K562 (cell line): ENCODE data around the gene ADAMTSL3. TPM values are rescaled to one million over a fixed set of nuclear protein-coding genes. Genes with fewer than 3 reads are reported as not detected.

Experiments used
- ATAC-seq: fragments of 200-7000 bp; cut with Tn5 transposase; 3 replicates; pipeline ENCODE4 v1.9.1; 2020; ENCODE audit warnings: moderate library complexity
- BruUV-seq: library from RNA; stranded (reverse); fragments of 400-500 nt; replicated peaks from 2 replicates; lab custom pipeline; 2021; lab: Mats Ljungman, UMichigan
- CTCF ChIA-PET: fragments of 300-600 bp; formaldehyde crosslinking; extraction: SDS; loops from one replicate; lab custom pipeline; 2021; ENCODE audit warnings: low intra/inter-chr PET ratio; lab: Yijun Ruan, JAX
- POLR2A ChIA-PET: fragments of 300-600, 350-650 bp; sonication (Branson Sonifier 250); formaldehyde crosslinking; extraction: SDS; loops from one replicate; lab custom pipeline; 2021; ENCODE audit warnings: antibody characterized with exemption, inconsistent platforms; lab: Yijun Ruan, JAX
- DNase-seq, 4 experiments: peaks; one replicate each; pipeline versions ENCODE4 v3.0.0 to v3.0.0-alpha.2; 2011 to 2018; ENCODE audit warnings: low spot score in 3 of 4, mixed read lengths in 3 of 4; ENCODE audit errors: extremely low read depth in 1 of 4
- FAIRE-seq: peaks from 2 replicates; lab custom pipeline; 2011; peaks lifted over from hg19 to GRCh38; lab: Jason Lieb, UNC
- H2AFZ ChIP-seq: 2 replicates; pipeline ENCODE4 v1.6.0; 2011; ENCODE audit warnings: low read depth, low read length, control low read depth, inconsistent platforms
- H3K27ac ChIP-seq: fragments of 200-600 bp; 3 replicates; pipeline ENCODE4 v1.8.0; 2011; ENCODE audit warnings: low read depth, mild to moderate bottlenecking, control low read depth, inconsistent platforms, low read length, moderate library complexity, mixed read lengths; ENCODE audit errors: extremely low read depth
- H3K27me3 ChIP-seq, 2 experiments: fragments of 300-600 bp in 1 of 2; 2 replicates in 1 of 2; 3 replicates in 1 of 2; pipeline versions ENCODE4 v1.6.0 to v1.8.0; 2011; ENCODE audit warnings: inconsistent platforms in 2 of 2, low read length in 2 of 2, mild to moderate bottlenecking in 1 of 2, mixed read lengths in 1 of 2, moderate library complexity in 1 of 2; ENCODE audit not compliant: control insufficient read depth in 2 of 2, insufficient read depth in 2 of 2
- H3K36me3 ChIP-seq: fragments of 300-600 bp; 3 replicates; pipeline ENCODE4 v1.8.0; 2011; ENCODE audit warnings: mild to moderate bottlenecking, low read length, inconsistent platforms; ENCODE audit not compliant: control insufficient read depth, insufficient read depth
- H3K4me1 ChIP-seq, 2 experiments: fragments of 200-600 bp in 1 of 2; replicated peaks in 1 of 2; 2 replicates in 1 of 2; 3 replicates in 1 of 2; pipeline versions ENCODE4 v1.5.1 to v1.8.0; 2011; ENCODE audit warnings: inconsistent platforms in 2 of 2, low read length in 2 of 2, mild to moderate bottlenecking in 1 of 2, mixed read lengths in 1 of 2, moderate library complexity in 1 of 2; ENCODE audit not compliant: control insufficient read depth in 2 of 2, insufficient read depth in 2 of 2
- H3K4me2 ChIP-seq: 2 replicates; pipeline ENCODE4 v1.6.1; 2011; ENCODE audit warnings: low read length, control low read depth, inconsistent platforms, mixed read lengths; ENCODE audit not compliant: insufficient read depth
- H3K4me3 ChIP-seq: fragments of 200-600 bp; sonication (generic), shearing (Covaris generic); 2 replicates; pipeline ENCODE4 v1.5.1; 2016; ENCODE audit warnings: control low read depth, inconsistent platforms
- H3K79me2 ChIP-seq: fragments of 200-600 bp; 3 replicates; pipeline ENCODE4 v1.8.0; 2011; ENCODE audit warnings: low read length, inconsistent platforms; ENCODE audit not compliant: control insufficient read depth, insufficient read depth
- H3K9ac ChIP-seq, 2 experiments: 2 replicates each; pipeline versions ENCODE4 v1.6.0 to v1.6.1; 2011; ENCODE audit warnings: low read depth in 2 of 2, low read length in 2 of 2, control low read depth in 1 of 2, inconsistent platforms in 1 of 2, mild to moderate bottlenecking in 1 of 2, mixed read lengths in 1 of 2; ENCODE audit not compliant: insufficient read depth in 1 of 2
- H3K9me1 ChIP-seq: one replicate; pipeline ENCODE4 v1.6.0; 2011; ENCODE audit warnings: inconsistent platforms, mild to moderate bottlenecking, low read length, moderate library complexity; ENCODE audit not compliant: control insufficient read depth, insufficient read depth
- H3K9me3 ChIP-seq: replicated peaks from 2 replicates; pipeline ENCODE4 v1.5.1; 2011; ENCODE audit warnings: low read depth, low read length, inconsistent platforms; ENCODE audit not compliant: control insufficient read depth, insufficient read depth
- H4K20me1 ChIP-seq: replicated peaks from 2 replicates; pipeline ENCODE4 v1.6.1; 2011; ENCODE audit warnings: low read length, inconsistent platforms, mixed read lengths; ENCODE audit not compliant: control insufficient read depth, insufficient read depth
- ASH1L ChIP-seq: fragments of 450-650 bp; IDR thresholded peaks from 2 replicates; pipeline ENCODE4 v1.6.1; 2018; ENCODE audit warnings: borderline replicate concordance, mild to moderate bottlenecking, low read depth; ENCODE audit not compliant: partially characterized antibody
- CREM ChIP-seq: IDR thresholded peaks from 2 replicates; pipeline ENCODE4 v1.6.1; 2014; ENCODE audit warnings: antibody characterized with exemption, low read depth
- DDX20 ChIP-seq: fragments of 450-650 bp; IDR thresholded peaks from 2 replicates; pipeline ENCODE4 v1.6.1; 2016; ENCODE audit warnings: missing genetic modification characterization, low read depth, mild to moderate bottlenecking, missing compliant biosample characterization, moderate library complexity
- MECOM ChIP-seq: fragments of 250-450 bp; sonication (Bioruptor Pico); IDR thresholded peaks from 2 replicates; pipeline ENCODE4 v1.8.0; 2022; ENCODE audit warnings: inconsistent platforms
- NCOA6 ChIP-seq: fragments of 450-650 bp; IDR thresholded peaks from 2 replicates; pipeline ENCODE4 v1.6.1; 2017; ENCODE audit warnings: mild to moderate bottlenecking
- TBP ChIP-seq: optimal IDR thresholded peaks from 2 replicates; pipeline ENCODE3; 2011; ENCODE audit warnings: low read depth, low read length, improper control_type of control experiment
- WGBS: fragments of 100-300 bp; shearing (Covaris generic); methylation state at CpG from one replicate; pipeline ENCODE4 v1.1.6; 2016; ENCODE audit warnings: low coverage, mixed read lengths; ENCODE audit not compliant: insufficient coverage; ENCODE audit errors: missing lambda C conversion rate; 5-methylcytosine and 5-hydroxymethylcytosine counted together
- in situ Hi-C: fragments of 300-500 bp; cut with MboI; formaldehyde crosslinking; loops from 4 replicates; pipeline ENCODE4 v1.15.0; 2018; ENCODE audit warnings: inconsistent platforms, mixed read lengths
- intact Hi-C: fragments of 100-400 bp; cut with micrococcal nuclease; formaldehyde crosslinking; loops from 2 replicates; pipeline ENCODE4 v1.14.2; 2022
- polyA plus RNA-seq, 8 experiments: library from polyadenylated mRNA; depleted of rRNA in 4 of 8; stranded (reverse) in 5 of 8; unstranded in 3 of 8; fragments of >200 nt; fragmentation: Nextera tagmentation in 2 of 8; fragmentation: Illumina TruSeq in 1 of 8; extraction: Ambion mirVana in 2 of 8; extraction: Trizol in 1 of 8; gene quantifications; 2 replicates each; pipeline versions ENCODE4 v1.2.1 to v1.2.3, GENCODE V29; 2011 to 2014; ENCODE audit warnings: inconsistent platforms in 1 of 8, missing spikeins in 1 of 8
- total RNA-seq, 7 experiments: library from RNA; depleted of rRNA in 6 of 7; stranded (reverse); fragments of >200 nt in 6 of 7; fragmentation: Illumina TruSeq in 2 of 7; extraction: Trizol in 2 of 7; gene quantifications; 2 replicates each; pipeline versions ENCODE4 v1.2.1 to v1.2.3, GENCODE V29; 2011 to 2021; ENCODE audit warnings: low replicate concordance in 1 of 7
- TF ChIP-seq, protein P1 (sequence below): fragments of 450-650 bp; IDR thresholded peaks from 2 replicates; pipeline ENCODE4 v1.6.1; 2016; ENCODE audit warnings: low read depth, mild to moderate bottlenecking, moderate library complexity

The ADAMTSL3 gene
- total and polyA plus RNA-seq, 9 of the 15 experiments (the other 6 are each of a cell fraction or from before 2014, with no cell fraction given), result 0.01 to 0.18 (median 0.07) TPM; not detected in 3

DNA sequence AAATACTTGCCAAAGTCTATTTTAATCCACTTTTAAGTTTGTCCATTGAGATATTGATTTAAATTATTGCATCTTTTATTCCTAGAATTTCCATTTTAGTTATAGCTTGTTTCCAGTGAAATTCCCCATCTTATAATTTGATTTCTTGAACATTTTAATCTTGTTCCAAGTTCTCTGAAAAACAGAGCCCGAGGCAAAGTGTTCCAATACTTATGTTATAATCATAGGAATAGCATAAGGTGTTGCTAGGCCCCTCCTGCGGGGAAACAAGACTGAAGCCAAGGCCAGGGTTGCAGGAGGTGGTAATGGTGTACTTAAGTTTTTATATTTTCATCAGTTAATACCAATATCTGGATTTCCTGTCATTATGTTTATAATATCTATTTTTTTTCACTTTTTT, 226.6 kb downstream of the ADAMTSL3 start (continued):
- TF ChIP-seq DDX20 (tag) (no peak), ASH1L (no peak)

DNA sequence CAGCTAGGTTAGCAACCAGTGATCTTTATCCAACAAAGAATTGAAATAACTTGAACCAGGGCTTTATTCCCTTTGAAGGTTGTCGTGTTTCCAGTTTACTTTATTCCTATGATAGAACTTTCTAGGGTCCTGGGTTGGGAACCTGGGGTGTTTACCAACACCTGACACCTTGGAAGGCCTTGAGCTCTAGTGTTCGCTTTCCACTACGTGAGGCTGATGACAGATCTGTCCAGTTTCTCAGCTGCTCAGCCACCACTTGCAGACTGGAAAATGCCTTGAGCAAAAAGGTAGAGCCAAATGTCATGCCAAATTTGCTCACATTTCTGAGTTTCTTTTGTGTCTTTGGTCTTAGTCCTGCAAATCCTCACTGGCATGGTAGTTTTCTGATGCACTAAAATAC, 227.2 kb downstream of the ADAMTSL3 start:
- H3K4me1 ChIP-seq, result no peaks in the 10 kb centered on the region
- no TSS peak for BruUV-seq
- ChIA-PET POLR2A (no interaction called here), CTCF (no interaction called here)
- H3K36me3 ChIP-seq, result no peaks in the 10 kb centered on the region
- TF ChIP-seq MECOM (CRISPR knock-in tag) (no peak), CREM (no peak), NCOA6 (no peak), TBP (no peak)
- TF ChIP-seq, protein P1, sequence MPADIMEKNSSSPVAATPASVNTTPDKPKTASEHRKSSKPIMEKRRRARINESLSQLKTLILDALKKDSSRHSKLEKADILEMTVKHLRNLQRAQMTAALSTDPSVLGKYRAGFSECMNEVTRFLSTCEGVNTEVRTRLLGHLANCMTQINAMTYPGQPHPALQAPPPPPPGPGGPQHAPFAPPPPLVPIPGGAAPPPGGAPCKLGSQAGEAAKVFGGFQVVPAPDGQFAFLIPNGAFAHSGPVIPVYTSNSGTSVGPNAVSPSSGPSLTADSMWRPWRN, result no peak
- in situ Hi-C loops, result no loop called here
- H3K4me3 ChIP-seq, result no peak overlapping the region
- no peak for DNase-seq
- no peak overlapping the region for H3K27ac ChIP-seq
- intact Hi-C loops, result no loop called here
- H3K9me3 ChIP-seq, result no peaks in the 10 kb centered on the region
- H3K9ac ChIP-seq, result no peak overlapping the region
- H4K20me1 ChIP-seq, result no peaks in the 10 kb centered on the region
- no peak for FAIRE-seq
- no peak overlapping the region for H3K4me2 ChIP-seq
- no peaks in the 10 kb centered on the region for H3K79me2 ChIP-seq
- 0% methylated on average over 3 of the region's 3 CpGs for WGBS
- no peak overlapping the region for H2AFZ ChIP-seq
- H3K27me3 ChIP-seq, result no peaks in the 10 kb centered on the region
- ATAC-seq, result no peak
- no peaks in the 10 kb centered on the region for H3K9me1 ChIP-seq
